HCEC 1CT (cell line): Measurements from ENCODE around the gene KDSR.
A peak's percentile ranks its signal among the peaks of the same experiment; 100 is the strongest.

Source experiments
- DNase-seq: peaks from one replicate; pipeline ENCODE4 v3.0.0-alpha.2; 2017

Gene KDSR, protein sequence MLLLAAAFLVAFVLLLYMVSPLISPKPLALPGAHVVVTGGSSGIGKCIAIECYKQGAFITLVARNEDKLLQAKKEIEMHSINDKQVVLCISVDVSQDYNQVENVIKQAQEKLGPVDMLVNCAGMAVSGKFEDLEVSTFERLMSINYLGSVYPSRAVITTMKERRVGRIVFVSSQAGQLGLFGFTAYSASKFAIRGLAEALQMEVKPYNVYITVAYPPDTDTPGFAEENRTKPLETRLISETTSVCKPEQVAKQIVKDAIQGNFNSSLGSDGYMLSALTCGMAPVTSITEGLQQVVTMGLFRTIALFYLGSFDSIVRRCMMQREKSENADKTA

GRCh38 chr18:63367053-63367953 lies at the start of gene KDSR:
Gene KDSR (minus strand): TSS chr18:63367206. CDS start chr18:63367118, 88 bp downstream.
- peak; percentile 98 for DNase-seq

DNA sequence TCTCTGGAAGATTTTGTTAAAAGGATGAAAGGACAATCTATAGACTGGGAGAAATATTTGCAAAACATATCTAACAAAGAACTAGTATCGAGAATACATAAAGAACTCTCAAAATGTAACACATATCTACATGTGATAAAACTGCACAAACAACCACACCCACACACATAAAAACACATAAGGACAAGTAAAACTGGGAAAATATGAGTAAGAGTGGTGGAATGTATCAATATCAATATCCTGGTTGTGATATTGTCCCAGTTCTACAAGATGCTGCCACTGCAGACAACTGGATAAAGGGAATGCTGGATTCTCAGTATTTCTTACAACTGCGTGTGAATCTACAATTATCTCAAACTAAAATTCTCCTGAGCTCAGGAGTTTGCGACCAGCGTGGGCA lies 45.9 kb upstream of the KDSR start:
- DNase-seq, result no peak

- DNase-seq, result peak; percentile 88
Observed at GRCh38 chr18:63410792-63411191, 43.8 kb upstream of the KDSR start.

- peak; percentile 71 for DNase-seq
Observed at GRCh38 chr18:63409301-63409700, 42.3 kb upstream of the KDSR start.

DNA sequence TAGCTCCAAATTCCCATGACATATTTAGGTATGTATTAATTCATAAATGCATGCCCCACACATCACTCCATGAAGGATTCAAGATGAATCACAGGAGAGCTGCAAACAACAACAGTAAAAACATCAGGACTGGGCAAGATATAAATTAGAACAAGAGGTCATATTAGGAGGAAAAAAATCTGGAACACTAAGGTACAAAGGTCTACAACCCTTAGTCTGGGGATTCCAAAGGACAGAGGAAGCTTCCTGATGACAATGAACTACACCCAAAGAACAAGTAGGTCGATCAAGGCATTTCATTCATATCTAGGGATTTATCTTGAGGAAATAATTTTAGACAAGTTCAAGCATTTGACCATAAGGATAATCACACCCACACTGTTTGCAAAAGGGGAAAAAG lies 40.7 kb upstream of the KDSR start:
- DNase-seq, result peak; percentile 60

DNA sequence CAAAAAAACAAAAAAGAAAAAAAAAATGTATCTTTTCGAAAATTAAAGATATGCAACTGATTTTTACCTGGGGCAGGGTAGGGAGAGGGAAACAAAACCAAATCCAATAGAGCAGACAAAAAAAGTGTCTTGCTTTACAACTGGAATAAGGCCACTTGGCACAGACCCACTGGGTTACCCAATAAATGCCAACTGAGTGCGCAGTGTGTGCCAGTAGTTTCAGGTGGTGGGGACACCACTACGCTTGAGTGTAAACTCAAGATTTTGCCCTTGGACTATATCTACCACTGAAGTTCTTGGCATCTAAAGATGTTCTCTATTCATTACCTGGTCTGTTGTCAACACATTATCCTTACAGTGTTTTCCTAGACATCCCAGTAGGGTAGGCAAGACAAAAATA lies 39.0 kb upstream of the KDSR start:
- DNase-seq, result no peak

DNA sequence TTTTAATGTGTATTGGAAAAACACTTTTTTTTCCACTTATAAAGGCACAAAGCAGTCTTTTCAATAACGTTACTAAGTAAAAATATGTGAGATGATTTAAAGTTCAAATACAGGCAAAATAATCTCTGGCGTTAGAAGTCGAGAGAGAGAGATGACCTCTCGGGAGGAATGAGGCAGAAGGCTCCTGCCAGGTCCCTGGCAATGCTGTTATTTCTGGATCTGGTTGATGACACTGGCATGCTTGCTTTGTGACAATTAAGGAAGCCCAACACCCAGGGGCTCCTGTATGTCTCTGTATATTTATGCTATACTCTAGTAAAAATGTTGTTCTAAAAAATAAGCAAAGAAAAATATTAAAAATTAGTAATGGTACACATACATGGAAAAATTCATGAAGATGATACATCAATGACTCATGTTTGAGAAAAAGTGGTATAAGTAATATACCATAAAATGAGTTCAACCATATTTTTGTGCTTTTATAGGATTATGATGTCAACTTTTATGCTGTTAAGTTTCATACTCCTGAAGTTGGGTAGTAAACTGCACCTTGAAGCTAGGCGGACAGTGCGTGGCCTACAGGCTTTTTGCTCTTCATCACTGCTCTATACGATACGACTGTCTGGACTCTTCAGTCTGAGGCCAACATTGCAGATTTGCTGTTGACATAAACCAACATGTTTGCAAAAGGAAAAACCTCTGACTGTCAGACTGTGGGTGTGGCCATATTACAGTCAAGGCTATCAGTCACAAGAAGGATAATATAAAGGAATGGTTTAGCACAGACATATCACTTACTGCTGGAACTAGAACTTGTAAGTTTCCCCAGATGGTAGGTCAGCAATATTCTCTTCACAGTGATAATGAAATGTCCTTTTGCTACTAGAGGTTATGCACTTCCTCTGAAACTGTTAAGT lies 35.5 kb upstream of the KDSR start:
- DNase-seq, result no peak

DNA sequence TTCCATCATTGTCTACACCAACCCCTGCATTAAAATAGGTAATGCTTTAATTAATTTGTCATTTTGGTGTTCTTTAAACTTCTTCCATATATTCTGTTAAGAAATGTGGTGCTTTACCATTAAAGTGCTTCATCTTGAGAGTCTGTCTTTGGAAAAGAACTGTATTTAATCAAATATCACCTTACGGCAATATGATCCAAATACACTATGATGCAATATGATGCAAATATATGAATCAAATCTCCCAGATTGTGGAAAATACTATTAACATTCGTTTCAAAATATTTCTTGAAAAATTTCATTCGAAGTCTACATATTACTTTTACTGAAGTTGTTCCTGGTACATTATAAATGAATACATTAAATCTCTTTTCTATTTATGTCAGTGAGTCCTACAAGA lies 32.3 kb upstream of the KDSR start:
- no peak for DNase-seq

DNA sequence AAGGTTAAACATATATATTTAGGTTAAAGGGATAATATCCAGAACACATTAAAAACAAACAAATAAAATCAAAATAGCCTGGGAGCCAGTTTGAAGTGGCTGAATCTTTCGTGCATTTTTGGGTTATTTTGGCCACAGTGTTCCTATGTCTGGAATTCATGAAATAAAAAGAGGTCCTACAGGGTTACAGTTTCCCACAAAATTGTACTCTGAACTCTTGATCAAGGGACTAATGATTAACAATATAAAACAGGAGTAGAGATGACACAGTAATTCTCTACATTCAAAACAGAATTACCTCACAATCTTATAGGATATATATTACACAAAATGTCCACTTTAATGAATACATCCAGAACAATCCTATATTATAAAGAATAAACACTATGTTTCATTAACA lies 30.3 kb upstream of the KDSR start:
- DNase-seq, result no peak

DNA sequence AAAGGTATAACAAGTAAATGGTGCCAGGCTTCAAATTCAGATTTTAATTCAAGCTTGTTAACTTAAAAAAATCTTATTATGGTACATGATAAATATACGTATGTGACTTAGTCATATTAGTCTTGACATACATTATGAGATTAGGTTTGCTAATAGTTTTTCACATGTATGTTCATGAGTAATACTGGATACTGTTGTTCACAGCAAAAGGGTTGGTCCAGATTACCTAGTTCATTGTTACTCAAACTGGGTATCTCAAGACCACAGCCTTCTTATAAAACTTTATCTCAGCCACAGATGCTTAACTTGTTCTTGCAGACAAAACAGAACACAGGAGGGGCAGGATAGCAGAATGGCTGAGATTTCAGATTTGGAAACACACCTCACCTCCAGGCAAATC lies 28.5 kb upstream of the KDSR start:
- no peak for DNase-seq

DNA sequence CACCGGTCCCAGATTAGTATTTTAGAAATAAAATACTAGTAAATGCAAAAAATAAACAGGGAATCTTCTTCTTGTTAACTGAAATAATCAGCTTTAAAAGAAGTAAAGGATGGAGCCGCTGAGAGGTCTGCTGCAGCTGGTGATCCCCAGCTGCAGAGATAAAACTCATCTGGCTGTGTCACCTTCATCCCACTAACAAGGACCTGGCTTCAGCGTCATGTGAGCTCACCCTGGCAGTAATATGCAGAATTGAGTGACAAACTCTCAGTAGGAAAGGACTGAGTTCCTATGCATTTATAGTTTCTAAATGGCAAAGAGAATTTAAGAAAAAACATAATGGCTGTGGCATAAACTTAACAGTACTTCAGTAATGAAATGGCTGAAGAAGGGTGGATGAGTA lies 27.9 kb upstream of the KDSR start:
- DNase-seq, result no peak

- no peak for DNase-seq
Observed at GRCh38 chr18:63387861-63388260, 20.9 kb upstream of the KDSR start.

DNA sequence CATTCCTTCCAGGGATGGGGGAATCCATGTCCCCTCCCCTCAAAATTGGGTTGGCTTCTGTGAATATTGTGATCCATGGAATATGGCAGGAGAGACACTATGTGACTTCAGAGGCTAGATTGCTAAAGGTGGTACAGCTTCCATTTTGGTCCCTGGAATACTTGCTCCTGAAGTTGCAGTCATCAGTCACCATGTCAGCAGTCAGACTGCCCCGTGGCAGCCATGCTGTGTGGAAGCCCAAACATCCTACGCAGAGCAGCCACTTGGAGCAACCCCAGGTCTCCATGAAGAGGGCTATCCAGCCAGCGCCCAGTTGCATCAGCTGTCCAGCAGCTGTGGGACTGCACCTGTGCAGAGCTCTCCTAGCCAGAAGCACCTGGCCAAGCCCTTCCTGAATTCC lies 15.8 kb upstream of the KDSR start:
- DNase-seq, result no peak

GRCh38 chr18:63379639-63379962 lies 12.6 kb upstream of the KDSR start:
- no peak for DNase-seq

GRCh38 chr18:63378919-63379638 lies 12.1 kb upstream of the KDSR start:
- no peak for DNase-seq

GRCh38 chr18:63377275-63377980 lies 10.4 kb upstream of the KDSR start:
- no peak for DNase-seq

DNA sequence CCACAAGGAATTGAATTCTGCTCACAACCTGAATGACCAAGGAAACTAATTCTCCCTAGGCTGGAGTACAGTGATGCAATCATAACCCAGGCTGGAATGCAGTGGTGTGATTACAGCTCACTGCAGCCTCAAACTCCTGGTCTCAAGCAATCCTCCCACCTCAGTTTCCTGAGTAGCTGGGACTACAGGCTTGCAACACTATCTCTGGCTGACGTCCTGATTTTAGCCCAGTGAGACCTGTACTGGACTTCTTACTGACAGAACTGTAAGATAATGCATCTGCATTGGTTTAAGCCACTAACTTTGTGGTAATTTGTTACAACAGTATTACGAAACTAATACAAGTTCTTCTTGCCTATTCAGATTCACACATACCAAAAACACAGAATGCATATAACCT lies 9.5 kb upstream of the KDSR start:
- DNase-seq, result peak; percentile 22

DNA sequence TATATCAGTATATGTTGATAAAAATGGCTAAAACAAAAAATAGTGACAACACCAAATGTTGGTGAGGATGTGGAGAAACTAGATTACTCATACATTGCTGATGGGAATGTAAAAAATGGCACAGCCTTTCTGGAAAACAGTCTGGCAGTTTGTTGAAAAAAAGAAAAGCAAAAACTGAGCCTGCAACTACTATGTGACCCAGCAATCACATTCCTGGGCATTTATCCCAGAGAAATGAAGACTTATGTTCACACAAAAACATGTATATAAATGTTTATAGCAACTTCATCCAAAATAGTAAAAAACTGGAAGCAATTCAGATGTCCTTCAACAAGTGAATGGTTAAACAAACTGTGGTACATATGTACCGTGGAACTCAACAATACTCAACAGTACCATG lies 7.5 kb upstream of the KDSR start:
- no peak for DNase-seq

DNA sequence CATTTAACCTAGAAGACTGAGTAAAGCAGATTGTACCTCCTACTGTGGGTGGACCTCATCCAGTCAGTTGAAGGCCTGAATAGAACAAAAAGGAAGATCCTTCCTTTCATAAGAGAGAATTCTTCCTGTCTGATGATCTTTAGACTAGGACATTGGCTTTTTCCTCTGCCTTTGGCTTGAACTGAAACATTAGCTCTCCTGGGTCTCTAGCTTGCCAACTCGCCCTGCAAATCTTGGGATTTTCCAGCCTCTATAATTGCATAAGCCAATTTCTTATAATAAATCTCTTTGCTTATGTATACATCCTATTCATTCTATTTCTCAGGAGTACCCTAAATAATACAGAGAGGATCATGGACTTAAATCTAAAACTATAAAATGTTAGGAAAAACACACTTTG lies 6.2 kb upstream of the KDSR start:
- DNase-seq, result no peak

DNA sequence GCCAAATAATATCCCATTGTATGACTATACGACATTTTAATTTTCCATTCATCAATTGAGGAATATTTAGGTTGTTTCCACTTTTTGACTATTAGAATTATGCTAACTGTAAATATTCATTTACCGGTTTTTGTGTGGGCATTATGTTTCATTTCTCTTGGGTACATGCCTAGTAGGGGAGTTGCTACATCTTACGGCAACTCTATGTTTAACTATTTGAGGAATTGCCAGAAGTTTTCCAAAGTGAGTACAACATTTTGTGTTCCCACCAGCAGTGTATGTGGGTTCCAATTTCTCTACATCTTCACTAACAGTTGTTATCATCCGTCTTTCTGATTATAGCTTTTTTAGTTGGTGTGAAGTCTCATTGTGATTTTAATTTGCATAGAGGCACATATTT lies 1.6 kb upstream of the KDSR start:
- no peak for DNase-seq

DNA sequence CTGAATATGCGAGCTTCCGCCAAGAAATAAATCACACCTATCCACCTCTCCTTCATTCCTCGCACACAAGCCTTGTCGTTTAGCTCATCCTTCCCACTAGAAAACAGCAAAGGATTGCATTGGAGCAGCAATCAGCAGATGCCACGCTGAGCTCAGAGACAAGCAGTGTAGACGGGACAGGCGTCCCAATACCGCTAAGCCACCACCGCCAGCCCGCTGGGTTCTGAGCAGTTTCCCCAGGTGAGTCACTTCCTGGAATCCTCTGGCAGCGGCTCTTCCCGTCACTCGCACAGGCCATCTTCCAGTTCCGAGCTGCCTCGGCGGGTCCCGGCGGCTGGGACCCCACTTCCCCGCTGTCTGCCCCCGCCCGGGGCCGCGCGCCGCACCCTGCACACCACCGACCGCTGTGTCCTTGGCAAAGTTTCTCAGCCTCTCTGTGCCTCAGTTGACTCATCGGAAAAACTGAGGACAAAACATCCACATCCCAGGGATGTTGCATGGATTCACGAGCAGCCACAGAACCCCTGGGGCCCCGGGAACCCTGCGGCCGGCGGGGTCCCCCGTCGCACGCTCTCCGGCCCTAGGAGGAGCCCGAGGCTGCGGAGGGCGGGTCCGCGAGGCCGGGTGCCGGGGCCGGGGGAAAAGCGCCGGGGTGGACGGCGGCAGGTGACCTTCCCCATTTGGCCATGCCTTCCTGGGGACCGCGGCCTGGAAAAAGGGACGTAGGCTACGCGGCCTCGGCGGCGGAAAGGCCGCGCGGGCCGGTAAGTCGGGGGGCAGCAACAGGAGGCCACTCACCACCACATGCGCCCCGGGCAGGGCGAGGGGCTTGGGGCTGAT lies 573 bp downstream of the KDSR start:
- DNase-seq, result peak; percentile 81
